ENCODE results near the gene LDLRAD4.

- TF ChIP-seq, protein P1, sequence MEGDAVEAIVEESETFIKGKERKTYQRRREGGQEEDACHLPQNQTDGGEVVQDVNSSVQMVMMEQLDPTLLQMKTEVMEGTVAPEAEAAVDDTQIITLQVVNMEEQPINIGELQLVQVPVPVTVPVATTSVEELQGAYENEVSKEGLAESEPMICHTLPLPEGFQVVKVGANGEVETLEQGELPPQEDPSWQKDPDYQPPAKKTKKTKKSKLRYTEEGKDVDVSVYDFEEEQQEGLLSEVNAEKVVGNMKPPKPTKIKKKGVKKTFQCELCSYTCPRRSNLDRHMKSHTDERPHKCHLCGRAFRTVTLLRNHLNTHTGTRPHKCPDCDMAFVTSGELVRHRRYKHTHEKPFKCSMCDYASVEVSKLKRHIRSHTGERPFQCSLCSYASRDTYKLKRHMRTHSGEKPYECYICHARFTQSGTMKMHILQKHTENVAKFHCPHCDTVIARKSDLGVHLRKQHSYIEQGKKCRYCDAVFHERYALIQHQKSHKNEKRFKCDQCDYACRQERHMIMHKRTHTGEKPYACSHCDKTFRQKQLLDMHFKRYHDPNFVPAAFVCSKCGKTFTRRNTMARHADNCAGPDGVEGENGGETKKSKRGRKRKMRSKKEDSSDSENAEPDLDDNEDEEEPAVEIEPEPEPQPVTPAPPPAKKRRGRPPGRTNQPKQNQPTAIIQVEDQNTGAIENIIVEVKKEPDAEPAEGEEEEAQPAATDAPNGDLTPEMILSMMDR (IDR thresholded peaks at IDR 0.05 in 2 of 3, conservative IDR thresholded peaks at IDR 0.05 in 1 of 3; ENCODE audit: insufficient read depth in 2 of 3, low read depth in 1 of 3, low read length in 3 of 3): no peak
- TF ChIP-seq EP300 (IDR thresholded peaks at IDR 0.05; ENCODE audit: low read length): no peak
- TF ChIP-seq POLR2A (conservative IDR thresholded peaks at IDR 0.05): no peak
- TF ChIP-seq TARDBP (IDR thresholded peaks at IDR 0.05): no peak
- TF ChIP-seq RFX5 (IDR thresholded peaks at IDR 0.05; ENCODE audit: low read depth, low read length): no peak
Observed at GRCh38 chr18:13201292-13201691, 17.3 kb upstream of the LDLRAD4 start.

Data from K562 (cell line).